Measurements from ENCODE around the gene IKZF1. TPM values are rescaled to one million over a fixed set of nuclear protein-coding genes. Genes with fewer than 3 reads are reported as not detected.

IKZF1 gene
- total and polyA plus RNA-seq, 9 of the 15 experiments (the other 6 are each of a cell fraction or from before 2014, with no cell fraction given): 12.6 to 85.3 (median 44.7) TPM

- TF ChIP-seq FOXK2 (conservative IDR thresholded peaks at IDR 0.05 in 1 of 2, IDR thresholded peaks at IDR 0.05 in 1 of 2; ENCODE audit: low read depth in 2 of 2) (0 out of 4 replicates have a peak, but pooled peaks of 1 of the 2 experiments have one; percentile 38), CHAMP1 (IDR thresholded peaks at IDR 0.05) (no peak), U2AF2 (optimal IDR thresholded peaks at IDR 0.05; ENCODE audit: low read depth, low read length) (no peak), ZBTB9 (CRISPR knock-in tag; IDR thresholded peaks at IDR 0.05) (no peak), ZNF507 (tag; conservative IDR thresholded peaks at IDR 0.05) (no peak), ZBTB33 (CRISPR knock-in tag; IDR thresholded peaks at IDR 0.05) (no peak), ZNF551 (CRISPR knock-in tag; IDR thresholded peaks at IDR 0.05) (no peak), XRCC4 (IDR thresholded peaks at IDR 0.05; ENCODE audit: extremely low read depth, insufficient read depth, insufficient read length) (no peak), ARID2 (IDR thresholded peaks at IDR 0.05) (no peak), MAZ (CRISPR knock-in tag; conservative IDR thresholded peaks at IDR 0.05 in 1 of 2, IDR thresholded peaks at IDR 0.05 in 1 of 2) (no peak), SMARCB1 (IDR thresholded peaks at IDR 0.05; ENCODE audit: insufficient read length, low read depth) (no peak), OTX1 (CRISPR knock-in tag; IDR thresholded peaks at IDR 0.05) (0 out of 2 replicates have a peak, but pooled peaks have one; percentile 3), UBTF (IDR thresholded peaks at IDR 0.05; ENCODE audit: borderline replicate concordance in 1 of 2, low read depth in 2 of 2, low read length in 2 of 2) (no peak), BACH1 (tag; IDR thresholded peaks at IDR 0.05) (no peak), EHMT2 (IDR thresholded peaks at IDR 0.05) (no peak), CREB3L1 (IDR thresholded peaks at IDR 0.05; ENCODE audit: borderline replicate concordance, low read depth) (no peak), ZNF354B (CRISPR knock-in tag; IDR thresholded peaks at IDR 0.05) (no peak), MEF2D (tag; conservative IDR thresholded peaks at IDR 0.05; ENCODE audit: low read depth) (no peak), RBFOX2 (IDR thresholded peaks at IDR 0.05; ENCODE audit: low read depth, low read length) (no peak)
Measured at GRCh38 chr7:50335230-50335794, 30.8 kb downstream of the IKZF1 start (continued).
